ENCODE measurements around the gene ZFYVE16. TPM values are rescaled to one million over a fixed set of nuclear protein-coding genes. Genes with fewer than 3 reads are reported as not detected.
"Not testable (repeated sequence)": the region's sequence is repeated elsewhere in the genome, so short reads cannot be mapped to it uniquely, and the experiment has no call there.

ZFYVE16 gene
- total and polyA plus RNA-seq, 4 donors = 14.5 to 102 (median 26.2) TPM

DNA sequence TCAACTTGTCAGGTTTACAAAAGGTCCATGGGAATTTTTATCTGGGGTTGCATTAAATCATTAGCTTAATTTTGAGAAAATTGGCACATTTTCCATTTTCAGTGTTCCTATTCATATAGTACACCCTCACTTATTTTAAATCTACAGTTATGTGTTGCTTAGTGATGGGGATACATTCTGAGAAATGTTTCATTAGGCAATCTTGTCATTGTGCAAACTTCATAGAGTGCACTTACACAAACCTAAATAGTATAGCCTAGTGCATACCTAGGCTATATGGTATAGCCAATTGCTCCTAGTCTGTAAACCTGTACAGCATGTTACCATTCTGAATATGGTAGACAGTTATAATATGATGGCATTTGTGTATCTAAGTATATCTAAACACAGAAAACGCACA is 60.3 kb downstream of the ZFYVE16 start:
- TF ChIP-seq CTCF (IDR thresholded peaks at IDR 0.05; ENCODE audit: control extremely low read depth, extremely low read depth) = no peak
- H3K27me3 ChIP-seq (ENCODE audit: control insufficient read depth in 3 of 3, insufficient read depth in 3 of 3, low read length in 2 of 3) = no peaks in the 10 kb centered on the region
- H3K27ac ChIP-seq (ENCODE audit: low read depth in 1 of 2, low read length in 1 of 2) = no peak overlapping the region
- H3K9me3 ChIP-seq (ENCODE audit: control insufficient read depth in 4 of 4, insufficient read depth in 3 of 4, low read length in 3 of 4) = peaks cover 0 to 17% (median 6%) of the 10 kb centered on the region in 4 donors
- no peak overlapping the region for H3K9ac ChIP-seq (ENCODE audit: insufficient read depth in 1 of 2, low read length in 2 of 2)
- no peak overlapping the region for H3K4me3 ChIP-seq
- DNase-seq (no peak), ATAC-seq (ENCODE audit: insufficient read depth, low FRiP score) (no peak)
- 98 to 100% methylated on average over 1 of the region's 1 CpG for WGBS, 2 donors
- H3K4me1 ChIP-seq (ENCODE audit: control insufficient read depth in 5 of 5, insufficient read depth in 5 of 5, low read length in 5 of 5) = no peaks in the 10 kb centered on the region
- H3K36me3 ChIP-seq (ENCODE audit: control insufficient read depth in 4 of 4, insufficient read depth in 4 of 4, low read length in 4 of 4) = peaks cover 6 to 58% (median 33%) of the 10 kb centered on the region in 4 donors

DNA sequence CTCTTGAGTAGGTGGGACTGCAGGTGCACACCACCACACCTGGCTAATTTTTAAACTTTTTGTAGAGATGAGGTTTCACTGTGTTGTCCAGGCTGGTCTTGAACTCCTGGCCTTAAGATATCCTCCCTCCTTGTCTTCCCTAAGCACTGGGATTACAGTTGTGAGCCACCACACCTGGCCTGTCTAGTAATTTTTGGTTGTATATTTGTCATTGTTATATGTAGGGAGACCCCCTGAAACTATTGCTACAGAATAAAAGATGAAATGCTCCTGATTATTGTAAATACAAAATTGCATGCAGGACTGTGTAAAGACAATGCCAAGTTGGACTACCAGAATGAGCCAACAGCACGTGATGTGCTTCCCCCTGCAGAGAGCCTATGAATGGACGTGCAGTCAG is 62.8 kb downstream of the ZFYVE16 start:
- H3K4me3 ChIP-seq; ATAC-seq (ENCODE audit: insufficient read depth, low FRiP score); H3K9ac ChIP-seq (ENCODE audit: insufficient read depth in 1 of 2, low read length in 2 of 2); H3K27ac ChIP-seq (ENCODE audit: low read depth in 1 of 2, low read length in 1 of 2); DNase-seq; H3K27me3 ChIP-seq (ENCODE audit: control insufficient read depth in 3 of 3, insufficient read depth in 3 of 3, low read length in 2 of 3): not testable (repeated sequence)
- Histone ChIP-seq H3K9me3 (ENCODE audit: control insufficient read depth in 4 of 4, insufficient read depth in 3 of 4, low read length in 3 of 4) (peaks cover 0 to 10% (median 3%) of the 10 kb centered on the region in 4 donors), H3K4me1 (ENCODE audit: control insufficient read depth in 5 of 5, insufficient read depth in 5 of 5, low read length in 5 of 5) (peaks cover 0 to 11% (median 0%) of the 10 kb centered on the region in 5 donors), H3K36me3 (ENCODE audit: control insufficient read depth in 4 of 4, insufficient read depth in 4 of 4, low read length in 4 of 4) (peaks cover 4 to 56% (median 41%) of the 10 kb centered on the region in 4 donors)
- 97 to 100% methylated on average over 1 to 2 of the region's 2 CpGs for WGBS, 2 donors

DNA sequence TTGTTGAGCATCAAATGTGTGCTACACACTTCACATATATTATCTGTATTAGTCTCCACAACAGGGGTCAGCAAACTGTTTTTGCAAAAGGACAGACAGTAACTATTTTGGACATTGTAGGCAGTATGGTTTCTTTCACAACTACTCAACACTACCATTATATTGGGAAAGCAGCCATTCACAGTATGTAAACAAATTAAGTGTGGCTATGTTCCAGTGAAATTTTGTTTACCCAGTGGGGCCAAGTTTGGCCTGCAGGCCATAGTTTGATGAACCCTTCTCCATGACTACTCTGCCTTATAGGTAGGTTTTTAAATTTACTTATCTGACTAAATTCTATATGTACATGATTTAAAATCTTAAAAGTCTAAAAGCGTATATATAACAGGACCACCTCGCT is 67.1 kb downstream of the ZFYVE16 start:
- Histone ChIP-seq H3K27me3 (ENCODE audit: control insufficient read depth in 3 of 3, insufficient read depth in 3 of 3, low read length in 2 of 3) (no peaks in the 10 kb centered on the region), H3K27ac (ENCODE audit: low read depth in 1 of 2, low read length in 1 of 2) (no peak overlapping the region), H3K36me3 (ENCODE audit: control insufficient read depth in 4 of 4, insufficient read depth in 4 of 4, low read length in 4 of 4) (peaks cover 4 to 46% (median 35%) of the 10 kb centered on the region in 4 donors), H3K9me3 (ENCODE audit: control insufficient read depth in 4 of 4, insufficient read depth in 3 of 4, low read length in 3 of 4) (peaks cover 0 to 7% (median 2%) of the 10 kb centered on the region in 4 donors), H3K4me3 (no peak overlapping the region), H3K9ac (ENCODE audit: insufficient read depth in 1 of 2, low read length in 2 of 2) (no peak overlapping the region), H3K4me1 (ENCODE audit: control insufficient read depth in 5 of 5, insufficient read depth in 5 of 5, low read length in 5 of 5) (peaks cover 0 to 11% (median 0%) of the 10 kb centered on the region in 5 donors)
- no peak for TF ChIP-seq CTCF (IDR thresholded peaks at IDR 0.05; ENCODE audit: control extremely low read depth, extremely low read depth)
- no peak for ATAC-seq (ENCODE audit: insufficient read depth, low FRiP score)
- DNase-seq = peak in 2 of 3 donors; percentile 79 to 82
- 95 to 99% methylated on average over 2 of the region's 2 CpGs for WGBS, 2 donors

- no peak overlapping the region for H3K27ac ChIP-seq (ENCODE audit: low read depth in 1 of 2, low read length in 1 of 2)
Observed at GRCh38 chr5:80479713-80480112, 71.8 kb downstream of the ZFYVE16 start.

More at GRCh38 chr5:80479713-80480112, 71.8 kb downstream of the ZFYVE16 start:
- H3K36me3 ChIP-seq (ENCODE audit: control insufficient read depth in 4 of 4, insufficient read depth in 4 of 4, low read length in 4 of 4) = peaks cover 1 to 45% (median 27%) of the 10 kb centered on the region in 4 donors
- no peaks in the 10 kb centered on the region for H3K27me3 ChIP-seq (ENCODE audit: control insufficient read depth in 3 of 3, insufficient read depth in 3 of 3, low read length in 2 of 3)
- no peak overlapping the region for H3K9ac ChIP-seq (ENCODE audit: insufficient read depth in 1 of 2, low read length in 2 of 2)
- H3K4me1 ChIP-seq (ENCODE audit: control insufficient read depth in 5 of 5, insufficient read depth in 5 of 5, low read length in 5 of 5) = peaks cover 0 to 6% (median 0%) of the 10 kb centered on the region in 5 donors
- DNase-seq = no peak
- H3K9me3 ChIP-seq (ENCODE audit: control insufficient read depth in 4 of 4, insufficient read depth in 3 of 4, low read length in 3 of 4) = peaks cover 0 to 6% (median 1%) of the 10 kb centered on the region in 4 donors
- no peak for TF ChIP-seq CTCF (IDR thresholded peaks at IDR 0.05; ENCODE audit: control extremely low read depth, extremely low read depth)
- ATAC-seq (ENCODE audit: insufficient read depth, low FRiP score) = no peak
- no peak overlapping the region for H3K4me3 ChIP-seq
